Adrenal gland (tissue), 5 donors: ENCODE measurements around the gene F11.

Experiments
- CTCF ChIP-seq, 6 experiments: fragments of 450-650 bp in 4 of 6; fragments of 200-600 bp in 2 of 6; sonication (generic) in 1 of 6; IDR thresholded peaks; 1 replicate in 5 of 6; 2 replicates in 1 of 6; pipeline versions ENCODE4 v1.5.1 to v1.8.0; 2016 to 2021; ENCODE audit warnings: antibody characterized with exemption in 6 of 6, mild to moderate bottlenecking in 2 of 6, moderate library complexity in 1 of 6
- POLR2A ChIP-seq, 2 donors: fragments of 450-650 bp; IDR thresholded peaks; one replicate each; pipeline ENCODE4 v1.6.1; 2017; ENCODE audit warnings: antibody characterized with exemption in 2 of 2, mild to moderate bottlenecking in 2 of 2, moderate library complexity in 1 of 2
- donor health status: DM: no; HTN: no; CAD: no.

GRCh38 chr4:186300659-186301390 lies 34.8 kb downstream of the F11 start:
- TF ChIP-seq CTCF (IDR thresholded peaks at IDR 0.05): no peak
- TF ChIP-seq POLR2A (IDR thresholded peaks at IDR 0.05): no peak
